ENCODE results near the gene STARD6. TPM values are rescaled to one million over a fixed set of nuclear protein-coding genes. Genes with fewer than 3 reads are reported as not detected.

Gene STARD6
- total and polyA plus RNA-seq, 7 donors = not detected

- Histone ChIP-seq H3K9me3 (no peaks in the 10 kb centered on the region), H3K27me3 (no peaks in the 10 kb centered on the region), H3K36me3 (peaks cover 0 to 5% (median 0%) of the 10 kb centered on the region in 4 donors), H3K27ac (no peak overlapping the region), H3K4me3 (no peak overlapping the region), H3K4me1 (no peaks in the 10 kb centered on the region)
- intact Hi-C loops (cut with DNase I) = no loop called here
- no peak for TF ChIP-seq EP300 (IDR thresholded peaks at IDR 0.05)
- TF ChIP-seq POLR2AphosphoS5 (IDR thresholded peaks at IDR 0.05) = no peak
- no peak for TF ChIP-seq POLR2A (IDR thresholded peaks at IDR 0.05)
- no peak for TF ChIP-seq CTCF (IDR thresholded peaks at IDR 0.05)
- WGBS, 2 donors = 57 to 84% methylated on average over 2 of the region's 2 CpGs
- no peak for DNase-seq
Measured at GRCh38 chr18:54381640-54382039, 24.0 kb upstream of the STARD6 start.

DNA sequence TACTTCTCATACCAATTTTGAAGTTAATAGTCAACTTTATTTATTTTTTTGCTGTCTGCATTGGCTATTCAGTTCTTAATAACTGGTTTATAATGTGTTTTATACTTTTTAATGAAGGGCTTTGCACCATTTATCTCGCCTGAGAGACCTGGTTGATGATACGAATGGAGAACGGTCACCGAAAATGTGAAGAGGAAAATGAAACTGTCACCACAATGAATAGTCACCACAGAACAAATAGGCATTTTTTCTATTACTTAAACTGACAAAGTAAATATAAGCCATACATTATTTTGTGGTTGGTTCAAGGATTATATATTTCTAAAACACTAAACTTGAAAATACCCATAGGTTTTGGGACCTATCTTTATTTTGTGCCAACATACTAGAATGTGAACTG lies 20.4 kb upstream of the STARD6 start:
- 87 to 91% methylated on average over 4 of the region's 4 CpGs for WGBS, 2 donors
- Histone ChIP-seq H3K27ac (no peak overlapping the region), H3K36me3 (peaks cover 0 to 15% (median 0%) of the 10 kb centered on the region in 4 donors), H3K4me1 (no peaks in the 10 kb centered on the region), H3K4me3 (no peak overlapping the region), H3K27me3 (no peaks in the 10 kb centered on the region), H3K9me3 (no peaks in the 10 kb centered on the region)
- TF ChIP-seq CTCF (IDR thresholded peaks at IDR 0.05) = no peak
- TF ChIP-seq POLR2A (IDR thresholded peaks at IDR 0.05) = no peak
- TF ChIP-seq EP300 (IDR thresholded peaks at IDR 0.05) = no peak
- no peak for TF ChIP-seq POLR2AphosphoS5 (IDR thresholded peaks at IDR 0.05)
- DNase-seq = no peak
- intact Hi-C loops (cut with DNase I) = no loop called here

- peaks cover 0 to 6% (median 0%) of the 10 kb centered on the region in 4 donors for H3K36me3 ChIP-seq
- DNase-seq = no peak
- H3K27me3 ChIP-seq = no peaks in the 10 kb centered on the region
- H3K4me1 ChIP-seq = peaks cover 0 to 10% (median 6%) of the 10 kb centered on the region in 4 donors
- H3K4me3 ChIP-seq = no peak overlapping the region
- H3K9me3 ChIP-seq = no peaks in the 10 kb centered on the region
- no peak for TF ChIP-seq EP300 (IDR thresholded peaks at IDR 0.05)
- TF ChIP-seq CTCF (IDR thresholded peaks at IDR 0.05) = no peak
- no peak for TF ChIP-seq POLR2AphosphoS5 (IDR thresholded peaks at IDR 0.05)
- no peak for TF ChIP-seq POLR2A (IDR thresholded peaks at IDR 0.05)
- no peak overlapping the region for H3K27ac ChIP-seq
- 59 to 88% methylated on average over 3 of the region's 3 CpGs for WGBS, 2 donors
- intact Hi-C loops (cut with DNase I) = no loop called here
Measured at GRCh38 chr18:54360406-54360805, 2.7 kb upstream of the STARD6 start.

- intact Hi-C loops (cut with DNase I) = loop anchor here (5.0 kb wide), 1 partner anchor 92 kb away; the partner anchor contains the start of gene POLI
- Histone ChIP-seq H3K4me3 (peak overlapping the region in 3 of 4 donors; percentile 59 to 88 (median 76)), H3K36me3 (peaks cover 0 to 6% (median 0%) of the 10 kb centered on the region in 4 donors), H3K27me3 (no peaks in the 10 kb centered on the region), H3K4me1 (peaks cover 0 to 10% (median 6%) of the 10 kb centered on the region in 4 donors), H3K9me3 (no peaks in the 10 kb centered on the region), H3K27ac (no peak overlapping the region)
- no peak for DNase-seq
- 79% methylated on average over 6 of the region's 6 CpGs for WGBS, 2 donors
- no peak for TF ChIP-seq EP300 (IDR thresholded peaks at IDR 0.05)
Measured at GRCh38 chr18:54359233-54359632, 1.6 kb upstream of the STARD6 start.

DNA sequence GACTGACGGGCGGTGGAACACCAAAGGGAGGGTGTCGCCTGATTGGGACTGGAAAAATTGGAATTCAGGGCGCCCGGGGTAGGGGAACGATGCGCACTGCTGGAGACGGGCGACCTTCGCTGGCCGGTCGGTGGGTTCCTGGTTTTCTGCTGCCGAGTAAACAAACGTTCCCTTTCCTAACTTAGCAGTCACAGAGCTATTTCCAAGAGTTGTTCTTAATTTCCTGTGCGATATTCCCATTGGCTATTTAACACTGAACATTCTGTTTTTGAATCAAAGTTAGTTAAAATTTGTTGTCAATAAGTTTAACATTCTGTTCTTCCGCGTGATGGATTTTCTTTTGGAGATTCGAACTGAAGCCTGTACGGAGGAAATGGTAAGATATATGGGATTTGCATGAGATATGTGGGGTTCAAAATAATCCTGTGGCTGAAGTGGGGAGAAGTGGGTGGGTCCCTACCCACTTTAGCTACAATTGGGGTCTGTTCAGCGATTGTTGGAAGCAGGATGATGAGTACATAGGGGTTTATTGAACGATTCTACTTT lies 910 bp upstream of the STARD6 start:
- Histone ChIP-seq H3K36me3 (peaks cover 0 to 6% (median 0%) of the 10 kb centered on the region in 4 donors), H3K9me3 (no peaks in the 10 kb centered on the region), H3K4me1 (peaks cover 0 to 10% (median 6%) of the 10 kb centered on the region in 4 donors), H3K27me3 (no peaks in the 10 kb centered on the region), H3K4me3 (peak overlapping the region; percentile 58 to 88 (median 68)), H3K27ac (peak overlapping the region in 2 of 4 donors; percentile 70 to 71)
- no peak for DNase-seq
- TF ChIP-seq POLR2AphosphoS5 (IDR thresholded peaks at IDR 0.05) (no peak), POLR2A (IDR thresholded peaks at IDR 0.05) (no peak), CTCF (IDR thresholded peaks at IDR 0.05) (no peak), EP300 (IDR thresholded peaks at IDR 0.05) (no peak)
- intact Hi-C loops (cut with DNase I) = loop anchor here (5.0 kb wide), 1 partner anchor 91 kb away; the partner anchor contains the start of gene POLI
- 1 to 2% methylated on average over 21 of the region's 21 CpGs for WGBS, 2 donors

Measured in sigmoid colon (tissue), 7 donors.